Esophagus (tissue), 2 donors: ENCODE results near the gene BLACAT1. TPM values are rescaled to one million over a fixed set of nuclear protein-coding genes. Genes with fewer than 3 reads are reported as not detected.
"Not testable (repeated sequence)": the region's sequence is repeated elsewhere in the genome, so short reads cannot be mapped to it uniquely, and the experiment has no call there.

Experiments
- H3K27ac ChIP-seq, 2 donors: one replicate each; pipeline ENCODE4 v1.5.1; 2013; ENCODE audit warnings: low read depth in 2 of 2, mild to moderate bottlenecking in 2 of 2, inconsistent platforms in 1 of 2, low read length in 1 of 2, moderate library complexity in 1 of 2
- H3K27me3 ChIP-seq, 2 donors: one replicate each; pipeline ENCODE4 v1.6.1; 2013; ENCODE audit warnings: low read length in 2 of 2, control low read depth in 1 of 2, mild to moderate bottlenecking in 1 of 2; ENCODE audit not compliant: insufficient read depth in 2 of 2, control insufficient read depth in 1 of 2
- H3K36me3 ChIP-seq, 2 donors: one replicate each; pipeline ENCODE4 v1.6.1; 2013; ENCODE audit warnings: low read length in 1 of 2; ENCODE audit not compliant: control insufficient read depth in 2 of 2, insufficient read depth in 2 of 2
- H3K4me1 ChIP-seq, 2 donors: one replicate each; pipeline ENCODE4 v1.6.1; 2013; ENCODE audit warnings: low read length in 1 of 2; ENCODE audit not compliant: control insufficient read depth in 2 of 2, insufficient read depth in 2 of 2
- H3K4me3 ChIP-seq, 2 donors: one replicate each; pipeline ENCODE4 v1.5.1; 2013; ENCODE audit warnings: low read length in 2 of 2, mild to moderate bottlenecking in 2 of 2, low read depth in 1 of 2, moderate library complexity in 1 of 2
- H3K9me3 ChIP-seq, 2 donors: one replicate each; pipeline ENCODE4 v1.6.1; 2013; ENCODE audit warnings: mild to moderate bottlenecking in 2 of 2, low read depth in 1 of 2, low read length in 1 of 2, moderate library complexity in 1 of 2; ENCODE audit not compliant: control insufficient read depth in 2 of 2, insufficient read depth in 1 of 2
- WGBS, 2 donors: extraction: QIAGEN DNeasy Blood & Tissue Kit; methylation state at CpG; one replicate each; pipeline ENCODE4 v1.1.7; 2013; 5-methylcytosine and 5-hydroxymethylcytosine counted together
- polyA plus RNA-seq, 2 donors: library from polyadenylated mRNA; stranded (reverse); fragments of 200-250 nt; gene quantifications; one replicate each; pipeline ENCODE4 v1.2.3, GENCODE V29; 2013
- donor health status: healthy with polysubstance abuse.
- donor health status: Bipolar disorder and iron deficiency.

Gene BLACAT1
- polyA plus RNA-seq, 2 donors: 0.51 to 0.60 TPM

DNA sequence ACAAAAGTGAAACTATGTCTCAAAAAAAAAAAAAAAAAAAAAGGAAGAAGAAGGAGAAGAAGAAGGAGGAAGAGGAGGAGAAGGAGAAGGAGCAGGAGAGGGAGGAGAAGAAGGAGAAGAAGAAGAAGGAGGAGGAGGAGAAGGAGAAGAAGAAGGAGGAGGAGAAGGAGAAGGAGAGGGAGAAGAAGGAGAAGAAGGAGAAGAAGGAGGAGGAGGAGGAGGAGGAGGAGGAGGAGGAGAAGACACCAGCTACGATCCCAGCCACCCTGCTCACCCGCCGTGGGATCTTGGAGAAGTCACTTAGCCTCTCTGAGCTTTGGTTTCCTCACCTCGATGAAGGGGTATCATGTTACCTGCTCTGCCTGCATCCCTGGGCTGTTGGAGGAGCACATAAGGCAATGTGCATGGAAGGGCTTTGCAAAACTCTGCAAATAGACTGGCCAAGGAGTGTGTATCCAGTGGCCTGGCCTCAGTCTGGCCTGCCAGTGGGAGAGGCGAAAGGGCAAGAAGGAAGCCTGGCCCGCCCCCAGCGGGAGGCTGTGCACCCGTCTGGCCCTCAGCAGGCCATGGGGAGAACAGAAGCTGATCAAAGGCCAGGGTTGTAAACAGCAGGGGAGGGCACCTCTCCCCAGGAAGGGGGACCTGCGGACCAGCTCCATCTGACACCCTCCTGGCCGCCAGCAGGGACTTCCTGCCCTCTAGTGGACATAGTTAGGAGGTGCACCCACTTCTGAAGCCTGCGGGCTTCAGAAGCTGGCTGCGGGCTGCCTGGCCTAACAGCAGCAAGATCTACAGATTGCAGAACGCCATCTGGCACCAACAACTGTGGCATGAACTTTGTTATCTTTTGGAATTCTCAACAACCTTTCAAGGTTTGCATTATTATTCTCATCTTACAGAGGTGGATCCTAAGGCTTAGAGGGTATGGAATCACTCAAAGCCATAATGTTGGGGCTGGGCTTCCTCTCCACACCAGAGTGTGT, 29.4 kb upstream of the BLACAT1 start:
- peaks cover 0 to 6% of the 10 kb centered on the region in 2 donors for H3K27me3 ChIP-seq

DNA sequence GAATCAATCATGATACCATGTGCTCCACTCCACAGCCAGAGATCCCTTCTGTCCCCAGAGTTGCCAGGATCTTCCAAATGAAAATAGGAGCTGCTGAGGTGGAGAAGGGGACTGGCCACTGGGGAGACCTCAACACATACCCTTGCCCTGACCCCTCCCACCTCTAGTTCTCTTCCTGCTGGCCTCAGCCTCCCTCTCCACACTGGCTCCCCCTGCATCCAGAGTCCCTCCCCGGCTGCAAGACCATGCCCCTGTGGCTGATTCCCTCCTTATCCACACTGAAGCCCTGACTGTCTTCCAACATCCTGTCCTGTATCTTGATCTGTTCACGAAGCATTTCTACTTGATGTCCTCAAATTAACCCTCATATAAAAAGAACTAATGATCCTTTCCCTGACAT, 27.5 kb upstream of the BLACAT1 start:
- no peak overlapping the region for H3K4me3 ChIP-seq
- peaks cover 0 to 6% of the 10 kb centered on the region in 2 donors for H3K27me3 ChIP-seq
- H3K9me3 ChIP-seq: no peaks in the 10 kb centered on the region
- H3K36me3 ChIP-seq: no peaks in the 10 kb centered on the region
- peaks cover 0 to 9% of the 10 kb centered on the region in 2 donors for H3K4me1 ChIP-seq
- H3K27ac ChIP-seq: no peak overlapping the region
- 60% methylated on average over 2 of the region's 2 CpGs for WGBS, 2 donors

More for the DNA sequence above, 29.4 kb upstream of the BLACAT1 start:
- Histone ChIP-seq H3K36me3 (no peaks in the 10 kb centered on the region), H3K4me3 (no peak overlapping the region), H3K4me1 (peaks cover 0 to 9% of the 10 kb centered on the region in 2 donors), H3K27ac (no peak overlapping the region), H3K9me3 (no peaks in the 10 kb centered on the region)
- WGBS, 2 donors: 30 to 32% methylated on average over 12 to 13 of the region's 13 CpGs

DNA sequence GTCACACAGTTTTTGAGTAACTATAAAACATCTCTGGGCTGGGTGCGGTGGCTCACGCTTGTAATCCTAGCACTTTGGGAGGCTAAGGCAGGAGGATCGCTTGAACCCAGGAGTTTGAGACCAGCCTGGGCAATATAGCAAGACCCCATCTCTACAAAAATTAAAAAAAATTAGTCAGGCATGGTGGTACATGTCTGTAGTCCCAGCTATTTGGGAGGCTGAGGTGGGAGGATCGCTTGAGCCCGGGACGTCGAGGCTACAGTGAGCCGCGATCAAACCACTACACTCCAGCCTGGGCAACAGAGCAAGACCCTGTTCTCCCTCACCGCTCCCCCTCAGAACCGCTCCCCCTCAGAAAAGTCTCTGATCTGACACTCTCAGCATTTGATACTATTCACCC, 26.7 kb upstream of the BLACAT1 start:
- WGBS, 2 donors: 90 to 92% methylated on average over 11 of the region's 11 CpGs
- H3K27ac ChIP-seq, H3K27me3 ChIP-seq: not testable (repeated sequence)

DNA sequence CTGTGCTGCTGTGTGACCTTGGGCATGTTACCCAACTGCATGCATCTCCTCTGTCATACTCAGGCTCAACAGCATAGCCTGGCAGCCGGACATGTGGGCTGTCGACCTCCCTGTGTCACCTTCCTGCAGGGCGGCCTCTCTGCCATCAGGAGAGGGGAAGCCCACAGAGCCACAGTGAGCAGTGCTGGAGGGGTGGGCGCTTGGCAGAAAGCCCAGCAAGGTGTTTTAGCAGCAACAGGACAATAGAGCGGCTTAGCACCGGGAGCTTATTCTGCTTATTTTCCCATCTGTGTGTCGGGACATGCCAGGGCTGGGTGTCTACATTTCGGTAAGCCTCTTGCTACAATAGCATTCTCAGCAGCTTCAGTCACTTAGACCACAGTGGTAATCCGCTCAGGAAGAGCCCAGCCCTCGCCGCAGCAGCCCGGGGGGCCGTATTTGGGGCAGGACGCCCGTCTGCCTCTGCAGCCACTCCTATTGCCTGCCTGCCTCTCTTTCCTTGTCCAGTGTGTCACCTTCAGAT, 25.8 kb upstream of the BLACAT1 start:
- Histone ChIP-seq H3K27me3 (peaks cover 0 to 6% of the 10 kb centered on the region in 2 donors), H3K4me1 (peaks cover 6 to 20% of the 10 kb centered on the region in 2 donors), H3K36me3 (no peaks in the 10 kb centered on the region), H3K4me3 (no peak overlapping the region), H3K27ac (no peak overlapping the region), H3K9me3 (no peaks in the 10 kb centered on the region)
- 29 to 39% methylated on average over 15 of the region's 15 CpGs for WGBS, 2 donors

More for the DNA sequence above, 26.7 kb upstream of the BLACAT1 start:
- H3K36me3 ChIP-seq, H3K4me3 ChIP-seq, H3K9me3 ChIP-seq: not testable (repeated sequence)
- peaks cover 3 to 15% of the 10 kb centered on the region in 2 donors for H3K4me1 ChIP-seq

DNA sequence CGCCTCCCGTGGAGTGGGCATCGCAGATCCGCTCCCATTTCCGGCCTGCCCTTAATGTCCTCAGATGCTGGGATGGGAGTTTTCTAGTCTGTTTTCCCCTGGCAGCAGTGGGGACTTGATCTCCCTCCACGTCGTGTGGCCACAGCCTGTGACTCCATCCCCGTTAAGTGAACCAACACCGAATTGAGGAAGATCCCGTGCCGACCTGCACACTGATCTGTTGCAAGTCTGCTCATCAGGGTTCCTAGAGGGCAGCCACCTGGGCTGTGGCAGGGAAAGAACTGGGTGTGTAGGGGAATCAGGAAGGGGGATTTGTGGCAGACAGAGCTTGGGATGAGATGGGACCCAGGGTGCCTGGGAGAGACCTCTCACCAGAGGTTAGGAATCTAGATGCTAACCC, 25.4 kb upstream of the BLACAT1 start:
- Histone ChIP-seq H3K27me3 (peaks cover 0 to 6% of the 10 kb centered on the region in 2 donors), H3K27ac (no peak overlapping the region), H3K36me3 (no peaks in the 10 kb centered on the region), H3K4me1 (peaks cover 6 to 20% of the 10 kb centered on the region in 2 donors), H3K4me3 (no peak overlapping the region), H3K9me3 (no peaks in the 10 kb centered on the region)
- 38 to 44% methylated on average over 11 of the region's 11 CpGs for WGBS, 2 donors

DNA sequence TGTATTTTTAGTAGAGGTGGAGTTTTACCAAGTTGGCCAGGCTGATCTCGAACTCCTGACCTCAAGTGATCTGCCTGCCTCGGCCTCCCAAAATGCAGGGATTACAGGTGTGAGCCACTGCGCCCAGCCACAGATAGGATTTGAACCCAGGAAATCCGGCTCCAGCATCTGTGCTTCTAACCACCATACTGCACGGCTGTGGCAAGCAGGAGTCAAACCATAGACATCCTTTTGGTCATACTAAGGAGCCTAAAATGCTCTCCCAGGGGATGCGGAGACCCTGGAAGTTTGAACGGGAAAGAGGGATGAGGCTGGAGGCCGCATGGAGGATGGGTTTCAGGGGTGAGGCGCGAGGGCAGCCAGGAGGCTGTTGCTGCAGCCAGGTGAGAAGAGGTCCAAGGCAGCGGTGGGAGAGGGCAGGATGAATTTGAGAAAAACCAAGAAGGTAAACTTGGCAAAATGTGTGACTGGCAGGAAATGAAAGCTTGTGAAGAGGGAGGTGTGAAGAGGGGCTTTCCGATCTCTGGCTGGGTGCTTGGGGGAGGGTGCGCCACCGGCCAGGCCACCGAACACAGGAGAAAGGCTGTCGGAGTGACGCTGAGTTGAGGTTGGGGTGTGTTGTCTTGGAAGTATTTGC, 24.6 kb upstream of the BLACAT1 start:
- no peaks in the 10 kb centered on the region for H3K9me3 ChIP-seq
- WGBS, 2 donors: 62 to 67% methylated on average over 17 of the region's 17 CpGs

DNA sequence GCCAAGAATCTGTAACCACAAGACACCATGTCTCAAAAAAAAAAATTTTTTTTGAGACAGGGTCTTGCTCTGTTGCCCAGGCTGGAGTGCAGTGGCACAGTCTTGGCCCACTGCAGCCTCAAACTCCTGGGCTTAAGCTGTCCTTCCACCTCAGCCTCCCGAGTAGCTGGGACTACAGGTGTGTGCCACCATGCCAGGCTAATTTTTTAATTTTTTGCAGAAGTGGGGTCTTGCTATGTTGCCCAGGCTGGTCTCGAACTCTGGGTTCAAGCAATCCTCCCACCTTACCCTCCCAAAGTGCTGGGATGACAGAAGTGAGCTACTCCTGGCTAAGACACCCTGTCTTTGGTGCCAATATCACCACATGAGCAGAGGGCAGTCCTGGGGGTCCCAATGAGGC, 23.1 kb upstream of the BLACAT1 start:
- not testable (repeated sequence) for H3K9me3 ChIP-seq, H3K36me3 ChIP-seq, H3K4me3 ChIP-seq, H3K27ac ChIP-seq, H3K27me3 ChIP-seq
- H3K4me1 ChIP-seq: peaks cover 6 to 20% of the 10 kb centered on the region in 2 donors
- WGBS, 2 donors: 86 to 89% methylated on average over 2 of the region's 2 CpGs

More for the DNA sequence above, 24.6 kb upstream of the BLACAT1 start:
- Histone ChIP-seq H3K4me3 (no peak overlapping the region), H3K36me3 (no peaks in the 10 kb centered on the region), H3K4me1 (peaks cover 6 to 20% of the 10 kb centered on the region in 2 donors), H3K27ac (no peak overlapping the region), H3K27me3 (peaks cover 0 to 6% of the 10 kb centered on the region in 2 donors)

DNA sequence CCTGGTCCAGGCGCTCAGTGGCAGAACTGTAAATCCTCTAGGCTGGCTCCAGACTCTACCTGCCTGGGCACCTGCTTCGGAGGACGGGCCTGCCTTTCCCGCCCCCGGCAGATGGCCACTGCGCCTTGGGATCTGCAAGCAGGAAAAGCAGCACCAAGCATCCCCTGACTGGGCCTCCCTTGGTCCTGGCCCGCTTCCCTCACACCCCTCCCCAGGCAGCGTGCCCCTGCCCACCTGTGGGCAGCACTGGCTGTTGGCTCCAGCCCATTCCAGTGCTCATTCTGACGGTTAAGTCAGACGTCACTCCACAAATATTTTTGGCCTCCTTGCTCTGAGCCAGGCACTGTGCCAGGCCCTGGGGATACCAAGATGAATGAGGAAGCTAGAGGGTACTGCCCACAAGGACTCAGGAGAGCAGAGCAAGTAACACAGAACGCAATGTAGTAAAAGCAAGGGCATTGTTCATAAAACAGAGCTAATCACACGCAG, 22.0 kb upstream of the BLACAT1 start:
- Histone ChIP-seq H3K4me3 (no peak overlapping the region), H3K36me3 (no peaks in the 10 kb centered on the region), H3K27ac (no peak overlapping the region)

DNA sequence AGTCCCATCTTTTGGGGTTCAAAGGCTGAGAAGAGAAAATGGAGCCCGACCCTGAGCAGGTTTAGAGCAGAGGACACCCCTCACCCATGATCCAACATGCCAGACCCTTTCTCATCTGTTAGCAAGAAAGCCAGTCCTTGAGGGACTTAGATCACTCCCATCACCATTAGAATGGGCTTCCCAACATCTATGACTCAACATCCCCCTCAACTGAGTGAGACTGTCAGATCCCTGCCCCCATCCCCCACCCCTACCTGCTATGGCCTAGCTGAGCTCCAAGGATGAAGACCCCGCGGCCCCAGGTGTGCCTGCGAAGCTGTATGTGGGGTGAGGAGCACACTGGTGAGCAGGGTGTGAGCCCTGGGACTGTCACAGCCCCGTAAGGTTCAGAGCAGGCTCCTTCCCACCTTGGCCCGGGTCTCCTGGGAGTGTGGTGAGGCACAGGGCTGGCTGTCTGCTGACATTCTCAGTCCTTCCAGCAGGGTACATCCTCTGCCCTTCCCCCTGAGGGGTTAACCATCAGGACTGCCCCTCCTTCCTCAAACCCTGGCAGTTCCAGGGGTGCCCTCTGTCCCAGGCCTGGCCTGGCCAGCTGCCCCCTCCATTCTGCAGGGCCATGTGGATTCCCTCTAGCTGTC, 21.4 kb upstream of the BLACAT1 start:
- H3K27ac ChIP-seq: no peak overlapping the region
- peaks cover 0 to 2% of the 10 kb centered on the region in 2 donors for H3K27me3 ChIP-seq
- H3K4me1 ChIP-seq: peaks cover 9 to 20% of the 10 kb centered on the region in 2 donors
- peaks cover 0 to 6% of the 10 kb centered on the region in 2 donors for H3K9me3 ChIP-seq
- WGBS, 2 donors: 66 to 80% methylated on average over 6 of the region's 6 CpGs
- no peaks in the 10 kb centered on the region for H3K36me3 ChIP-seq
- no peak overlapping the region for H3K4me3 ChIP-seq

More for the DNA sequence above, 22.0 kb upstream of the BLACAT1 start:
- Histone ChIP-seq H3K4me1 (peaks cover 9 to 20% of the 10 kb centered on the region in 2 donors), H3K27me3 (peaks cover 0 to 2% of the 10 kb centered on the region in 2 donors), H3K9me3 (peaks cover 0 to 6% of the 10 kb centered on the region in 2 donors)
- WGBS, 2 donors: 37 to 45% methylated on average over 12 of the region's 12 CpGs
